Heart right ventricle (tissue), 16 donors: ENCODE results near the gene CSAD. TPM values are rescaled to one million over a fixed set of nuclear protein-coding genes. Genes with fewer than 3 reads are reported as not detected.
A peak's percentile ranks its signal among the peaks of the same experiment; 100 is the strongest.

Experiments
- ATAC-seq, 8 donors: fragments of 200-7000 bp; cut with Tn5 transposase; one replicate each; pipeline ENCODE4 v1.9.1; 2020; ENCODE audit warnings: mild to moderate bottlenecking in 8 of 8, moderate library complexity in 8 of 8, moderate number of reproducible peaks in 1 of 8
- DNase-seq, 2 donors: peaks; one replicate each; pipeline ENCODE4 v3.0.0-alpha.2; 2020
- H3K27ac ChIP-seq, 10 donors: fragments of 200-600 bp; sonication (generic) in 2 of 10; one replicate each; pipeline versions ENCODE4 v1.5.0 to v1.8.0; 2020 to 2022; ENCODE audit warnings: mild to moderate bottlenecking in 3 of 10
- H3K27me3 ChIP-seq, 7 donors: fragments of 200-600 bp; one replicate each; pipeline ENCODE4 v1.8.0; 2021 to 2022; ENCODE audit warnings: mild to moderate bottlenecking in 2 of 7
- H3K36me3 ChIP-seq, 9 donors: fragments of 200-600 bp; sonication (generic) in 1 of 9; one replicate each; pipeline versions ENCODE4 v1.5.0 to v1.8.0; 2020 to 2022; ENCODE audit warnings: mild to moderate bottlenecking in 2 of 9
- H3K4me1 ChIP-seq, 9 donors: fragments of 200-600 bp; sonication (generic) in 1 of 9; one replicate each; pipeline versions ENCODE4 v1.5.0 to v1.8.0; 2020 to 2022; ENCODE audit warnings: mild to moderate bottlenecking in 4 of 9
- H3K4me3 ChIP-seq, 10 donors: fragments of 200-600 bp; sonication (generic) in 2 of 10; one replicate each; pipeline versions ENCODE4 v1.5.0 to v1.8.0; 2020 to 2022; ENCODE audit warnings: mild to moderate bottlenecking in 7 of 10, moderate library complexity in 2 of 10
- H3K9me3 ChIP-seq, 11 donors: fragments of 200-600 bp in 10 of 11; sonication (generic) in 2 of 11; one replicate each; pipeline versions ENCODE4 v1.5.0 to v1.8.0; 2013 to 2022; ENCODE audit warnings: mild to moderate bottlenecking in 2 of 11, control low read depth in 1 of 11, moderate library complexity in 1 of 11
- WGBS, 2 donors: extraction: QIAGEN DNeasy Blood & Tissue Kit; methylation state at CpG; one replicate each; pipeline ENCODE4 v1.1.7; 2013; ENCODE audit warnings: inconsistent platforms in 1 of 2; 5-methylcytosine and 5-hydroxymethylcytosine counted together
- intact Hi-C, 10 donors: fragments of 100-400 bp; cut with DNase I; formaldehyde crosslinking; loops; one replicate each; pipeline versions ENCODE4 v1.11.1 to v1.14.2; 2022
- polyA plus RNA-seq, 2 donors: library from polyadenylated mRNA; stranded (reverse); fragments of 200-250 nt; gene quantifications; one replicate each; pipeline ENCODE4 v1.2.3, GENCODE V29; 2013
- total RNA-seq, 10 donors: library from RNA; stranded (reverse); fragmentation: NEBNext Ultra II Directional in 3 of 10; extraction: Animal tissue kit (Norgen Biotek cat#: 25700) in 3 of 10; gene quantifications; one replicate each; pipeline versions ENCODE4 v1.2.1 to v1.2.4, GENCODE V29; 2021 to 2023
- TF ChIP-seq, protein P1 (sequence below), 9 donors: fragments of 200-600 bp; sonication (generic) in 2 of 9; IDR thresholded peaks; one replicate each; pipeline versions ENCODE4 v1.5.0 to v1.8.0; 2021 to 2022; ENCODE audit warnings: antibody characterized with exemption in 9 of 9, mild to moderate bottlenecking in 5 of 9, moderate library complexity in 1 of 9
- donor health status: Arrhythmogenic right ventricular cardiomyopathy.
- donor health status: ischemic (EF 13 %, LVEDD 7.1; RV severe dilation, severe dysfunction).
- donor health status: healthy with polysubstance abuse.
- donor health status: DM: no; HTN: yes; CAD: no.
- donor health status: DM: no; HTN: no; CAD: no.
- donor health status: ischemic (EF 25% LVEDD 6.9; RV normal size, moderate dysfunction).
- donor health status: ischemic (EF 25% LVEDD 5.7; RV mildly dilated, moderate dysfunction).
- donor health status: healthy.
- donor health status: DM: yes; HTN: yes; CAD: no.
- donor health status: Ischemic cardiomyopathy.
- donor health status: ischemic (EF 35%, LVEDD 5.7; RV mildly dilated, moderate dysfunction).
- donor health status: nonischemic (EF 11% LVEDD 7.7; RV severe dilation, severe dysfunction).
- donor health status: DM: yes; HTN: yes; CAD: no.
- donor health status: PGD.
- donor health status: ischemic (EF 29% LVEDD 5.4; RV normal size, mild dysfunction).
- donor health status: nonischemic (EF 23%, LVEDD 6.1; RV moderate dilation, normal function).

CSAD gene
- total and polyA plus RNA-seq, 12 donors = 8.0 to 76.4 (median 9.5) TPM

DNA sequence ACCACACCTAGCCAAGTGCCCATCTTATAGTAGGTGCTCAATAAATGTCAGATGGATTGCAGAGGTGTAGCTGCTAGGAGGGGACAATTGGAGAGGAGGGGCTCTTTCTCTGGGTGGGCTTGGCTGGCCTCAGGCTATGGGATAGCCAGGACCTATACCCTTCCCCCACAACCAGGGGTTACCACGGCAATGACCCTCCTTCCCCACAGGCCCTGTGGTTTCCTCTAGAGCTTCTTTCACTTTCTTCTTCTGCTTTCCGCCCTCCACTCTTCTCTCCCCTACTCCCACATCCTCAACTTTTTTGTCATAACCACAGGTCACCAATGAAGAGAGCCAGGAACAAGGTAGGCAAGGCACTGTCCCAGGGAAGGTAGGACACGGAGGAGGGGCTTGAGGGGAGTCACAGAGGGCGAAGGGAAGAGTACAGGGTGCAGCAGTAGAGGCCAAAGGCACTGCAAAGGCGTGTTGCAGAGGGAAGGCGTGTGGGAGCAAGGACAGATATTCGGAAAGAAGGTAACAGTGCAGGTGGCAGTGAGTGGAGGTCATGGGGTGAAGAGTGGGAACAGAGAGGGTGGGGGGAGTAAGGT, 28.2 kb upstream of the CSAD start:
- ATAC-seq (no peak), DNase-seq (no peak)
- intact Hi-C loops = no loop called here
- TF ChIP-seq, protein P1, sequence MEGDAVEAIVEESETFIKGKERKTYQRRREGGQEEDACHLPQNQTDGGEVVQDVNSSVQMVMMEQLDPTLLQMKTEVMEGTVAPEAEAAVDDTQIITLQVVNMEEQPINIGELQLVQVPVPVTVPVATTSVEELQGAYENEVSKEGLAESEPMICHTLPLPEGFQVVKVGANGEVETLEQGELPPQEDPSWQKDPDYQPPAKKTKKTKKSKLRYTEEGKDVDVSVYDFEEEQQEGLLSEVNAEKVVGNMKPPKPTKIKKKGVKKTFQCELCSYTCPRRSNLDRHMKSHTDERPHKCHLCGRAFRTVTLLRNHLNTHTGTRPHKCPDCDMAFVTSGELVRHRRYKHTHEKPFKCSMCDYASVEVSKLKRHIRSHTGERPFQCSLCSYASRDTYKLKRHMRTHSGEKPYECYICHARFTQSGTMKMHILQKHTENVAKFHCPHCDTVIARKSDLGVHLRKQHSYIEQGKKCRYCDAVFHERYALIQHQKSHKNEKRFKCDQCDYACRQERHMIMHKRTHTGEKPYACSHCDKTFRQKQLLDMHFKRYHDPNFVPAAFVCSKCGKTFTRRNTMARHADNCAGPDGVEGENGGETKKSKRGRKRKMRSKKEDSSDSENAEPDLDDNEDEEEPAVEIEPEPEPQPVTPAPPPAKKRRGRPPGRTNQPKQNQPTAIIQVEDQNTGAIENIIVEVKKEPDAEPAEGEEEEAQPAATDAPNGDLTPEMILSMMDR (IDR thresholded peaks at IDR 0.05) = no peak
- no peaks in the 10 kb centered on the region for H3K9me3 ChIP-seq
- peaks cover 0 to 43% (median 35%) of the 10 kb centered on the region in 9 donors for H3K36me3 ChIP-seq
- H3K27me3 ChIP-seq = no peaks in the 10 kb centered on the region
- H3K4me3 ChIP-seq = peak overlapping the region in 3 of 10 donors; percentile 3 to 48 (median 12)
- 66 to 69% methylated on average over 7 of the region's 7 CpGs for WGBS, 2 donors
- H3K27ac ChIP-seq = peak overlapping the region in 5 of 10 donors; percentile 13 to 89 (median 37)
- H3K4me1 ChIP-seq = peaks cover 4 to 74% (median 23%) of the 10 kb centered on the region in 9 donors

GRCh38 chr12:53208435-53208834, 27.7 kb upstream of the CSAD start:
- ATAC-seq (peak in 3 of 8 donors; percentile 31 to 42 (median 36)), DNase-seq (no peak)
- Histone ChIP-seq H3K27ac (peak overlapping the region in 5 of 10 donors; percentile 13 to 89 (median 37)), H3K4me1 (peaks cover 0 to 69% (median 18%) of the 10 kb centered on the region in 9 donors), H3K27me3 (no peaks in the 10 kb centered on the region), H3K4me3 (no peak overlapping the region), H3K9me3 (no peaks in the 10 kb centered on the region), H3K36me3 (peaks cover 0 to 37% (median 30%) of the 10 kb centered on the region in 9 donors)
- TF ChIP-seq, protein P1 (IDR thresholded peaks at IDR 0.05) = no peak
- intact Hi-C loops = no loop called here
- WGBS, 2 donors = 50 to 73% methylated on average over 2 of the region's 2 CpGs

GRCh38 chr12:53207042-53207441, 26.3 kb upstream of the CSAD start, which contains the start of gene ITGB7:
TSS of gene ITGB7 (minus strand) at chr12:53207251. CDS start at chr12:53200443, 6,808 bp downstream.
- Histone ChIP-seq H3K9me3 (no peaks in the 10 kb centered on the region), H3K4me3 (peak within 1 kb of the TSS in 2 of 10 donors; percentile 13 to 50), H3K4me1 (peaks cover 0 to 62% (median 11%) of the 10 kb centered on the region in 9 donors), H3K36me3 (peaks cover 0 to 23% (median 19%) of the 10 kb centered on the region in 9 donors), H3K27ac (peak within 1 kb of the TSS in 4 of 10 donors; percentile 3 to 89 (median 42)), H3K27me3 (no peaks in the 10 kb centered on the region)
- TF ChIP-seq, protein P1 (IDR thresholded peaks at IDR 0.05) = no peak
- DNase-seq = no peak
- WGBS, 2 donors = 60 to 62% methylated on average over 5 of the region's 5 CpGs
- intact Hi-C loops = no loop called here
- ATAC-seq = no peak

DNA sequence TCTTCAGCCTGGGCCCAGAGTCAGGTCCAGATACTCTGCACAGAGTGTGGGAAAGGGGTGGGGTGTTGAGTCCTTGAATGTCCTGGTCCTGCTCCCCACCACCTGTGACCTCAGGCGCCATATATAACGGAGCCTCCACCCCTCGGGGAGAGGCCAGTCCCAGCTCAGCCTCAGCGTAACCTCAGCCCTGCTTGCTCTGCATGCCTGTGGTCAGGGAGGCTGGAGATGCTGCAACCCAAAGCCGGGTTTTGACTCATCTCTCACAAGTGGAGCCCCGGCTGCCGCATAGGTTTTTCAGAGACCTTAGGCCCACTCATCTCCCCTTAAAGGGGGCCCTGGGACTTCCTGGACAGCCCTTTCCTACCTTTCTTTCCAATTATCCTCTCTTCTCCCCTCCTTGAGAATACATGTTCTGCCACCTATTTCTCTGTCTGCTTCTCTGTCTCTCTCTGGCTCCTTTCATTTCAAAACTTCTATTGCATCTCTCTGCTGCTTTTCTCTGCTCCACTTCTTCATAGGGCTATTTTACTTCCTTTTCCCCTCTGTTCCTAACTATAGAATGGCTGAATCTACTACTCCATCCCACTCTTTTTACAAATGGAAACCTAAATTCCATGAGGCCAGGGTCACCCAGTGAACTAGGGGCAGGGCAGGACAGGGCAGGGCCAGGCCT, 25.2 kb upstream of the CSAD start:
- H3K27me3 ChIP-seq = no peaks in the 10 kb centered on the region
- TF ChIP-seq, protein P1 (IDR thresholded peaks at IDR 0.05) = no peak
- peaks cover 0 to 12% (median 7%) of the 10 kb centered on the region in 9 donors for H3K36me3 ChIP-seq
- 73 to 82% methylated on average over 7 of the region's 7 CpGs for WGBS, 2 donors
- H3K4me1 ChIP-seq = peaks cover 0 to 72% (median 11%) of the 10 kb centered on the region in 9 donors
- no peak for DNase-seq
- intact Hi-C loops = no loop called here
- peak overlapping the region in 1 of 10 donors; percentile 79 for H3K27ac ChIP-seq
- peak overlapping the region in 1 of 10 donors; percentile 50 for H3K4me3 ChIP-seq
- H3K9me3 ChIP-seq = no peaks in the 10 kb centered on the region
- ATAC-seq = peak in 1 of 8 donors; percentile 19
